HG03378 (cell line): ENCODE results near the gene OR1J2.
"Not testable (repeated sequence)": the region's sequence is repeated elsewhere in the genome, so short reads cannot be mapped to it uniquely, and the experiment has no call there.

Experiments
- ATAC-seq: cut with Tn5 transposase; IDR thresholded peaks from one replicate; pipeline ENCODE4 v1.9.1; 2021; ENCODE audit warnings: mild to moderate bottlenecking, moderate library complexity; ENCODE audit not compliant: unreplicated experiment

The OR1J2 gene, protein sequence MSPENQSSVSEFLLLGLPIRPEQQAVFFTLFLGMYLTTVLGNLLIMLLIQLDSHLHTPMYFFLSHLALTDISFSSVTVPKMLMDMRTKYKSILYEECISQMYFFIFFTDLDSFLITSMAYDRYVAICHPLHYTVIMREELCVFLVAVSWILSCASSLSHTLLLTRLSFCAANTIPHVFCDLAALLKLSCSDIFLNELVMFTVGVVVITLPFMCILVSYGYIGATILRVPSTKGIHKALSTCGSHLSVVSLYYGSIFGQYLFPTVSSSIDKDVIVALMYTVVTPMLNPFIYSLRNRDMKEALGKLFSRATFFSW

GRCh38 chr9:122510502-122510901 is at the start of gene OR1J2:
TSS of gene OR1J2 (plus strand) at chr9:122510802. CDS start at chr9:122510802, 0 bp downstream.
- no peak for ATAC-seq

GRCh38 chr9:122463828-122464632 is 46.6 kb upstream of the OR1J2 start:
- peak; percentile 67 for ATAC-seq

DNA sequence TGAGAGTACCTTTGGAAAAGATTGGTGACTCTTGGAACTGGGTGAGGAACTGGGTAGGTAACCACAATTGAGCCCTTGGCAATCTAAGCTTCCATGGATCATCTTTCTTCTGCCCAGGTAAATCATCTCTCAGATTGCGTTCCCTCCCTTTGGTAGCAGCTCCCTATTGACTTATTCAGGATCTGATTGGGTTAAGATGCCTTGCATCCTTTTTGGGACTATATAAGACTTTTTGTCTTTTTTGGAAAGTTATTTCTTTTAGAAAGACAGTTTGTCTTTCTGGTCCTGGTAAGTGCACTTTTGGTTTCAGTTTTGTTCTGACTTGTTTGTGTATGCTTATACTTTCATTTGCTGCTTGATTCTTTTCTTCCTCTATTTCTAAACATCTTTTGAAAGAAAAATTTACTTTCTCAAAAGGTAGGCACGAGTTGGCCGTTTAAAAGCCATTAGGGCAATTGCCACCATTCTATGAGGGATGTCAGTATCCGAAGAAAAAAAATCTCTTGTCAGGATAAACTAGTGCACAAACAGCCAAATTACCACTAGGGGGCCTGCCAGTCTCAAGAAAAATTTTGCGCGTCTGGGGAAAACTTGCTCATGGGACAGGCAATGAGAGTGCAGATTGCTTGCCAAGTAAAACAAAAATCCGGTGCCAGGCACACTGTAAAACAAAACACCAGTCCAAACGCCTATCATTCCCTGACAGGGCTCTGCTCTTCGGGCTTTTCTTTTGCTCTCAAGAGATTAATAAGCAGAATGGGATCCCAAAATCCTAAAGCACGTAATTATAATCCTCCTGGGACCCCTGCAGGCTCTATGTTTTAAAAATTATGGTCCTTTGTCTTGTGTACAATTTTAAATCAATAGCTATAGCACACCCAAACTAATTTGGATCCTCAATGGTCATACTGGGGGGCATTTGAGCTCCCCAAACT is 45.7 kb upstream of the OR1J2 start:
- ATAC-seq, result peak; percentile 82

DNA sequence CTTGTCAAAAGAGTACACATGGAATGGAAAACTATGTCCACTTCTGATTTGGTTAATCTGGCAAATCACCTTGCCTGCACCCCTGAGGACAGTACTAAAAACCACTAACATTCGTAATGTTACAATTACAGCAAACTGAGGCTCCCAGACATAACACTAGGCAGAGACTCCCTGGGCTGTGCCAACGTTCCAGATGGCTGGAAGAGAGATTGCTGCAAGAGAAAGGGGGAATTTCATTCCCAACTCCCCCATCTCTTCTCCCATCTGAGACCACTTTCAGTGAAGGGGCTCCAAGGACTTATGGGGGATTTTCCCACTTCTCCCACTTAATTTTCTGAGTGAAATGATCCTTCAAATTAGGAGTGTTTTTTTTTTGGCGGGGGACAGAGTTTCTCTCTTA is 44.1 kb upstream of the OR1J2 start:
- ATAC-seq, result no peak

DNA sequence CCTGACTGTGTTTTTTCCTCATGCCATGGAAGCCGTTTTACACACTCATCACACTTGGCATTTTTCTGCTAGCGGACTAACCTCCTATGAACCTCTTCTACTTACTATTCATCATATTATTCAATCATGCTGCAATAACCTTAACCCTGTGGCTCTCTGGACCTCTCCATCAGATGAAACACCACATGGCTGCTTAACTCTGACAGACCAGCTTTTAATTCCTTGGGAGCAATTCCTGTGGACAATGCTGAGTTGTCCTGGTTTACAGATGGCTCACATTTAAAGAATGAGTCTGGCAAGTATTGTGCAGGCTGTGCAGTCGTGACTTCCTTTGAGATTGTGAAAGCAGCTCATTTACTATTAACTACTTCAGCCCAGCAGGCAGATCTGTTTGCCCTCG is 41.9 kb upstream of the OR1J2 start:
- ATAC-seq, result no peak

DNA sequence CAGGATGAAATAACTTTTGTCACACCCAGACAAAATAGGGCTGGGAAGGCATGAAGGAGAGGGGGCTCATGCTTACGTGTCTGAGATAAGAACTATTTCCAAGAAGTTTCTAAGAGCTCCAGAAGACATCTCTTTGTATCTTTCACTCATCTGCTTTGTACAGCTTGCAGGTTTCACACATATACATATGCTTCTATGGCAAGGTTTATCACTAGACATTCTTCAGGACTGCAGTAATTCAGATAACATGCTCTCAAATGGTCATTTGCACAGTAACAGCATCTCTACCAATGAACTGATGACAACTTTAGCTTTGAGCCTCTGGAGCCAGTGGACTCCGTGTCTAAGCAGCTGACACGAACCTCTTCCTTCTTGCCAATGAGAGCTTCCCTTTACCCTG is 36.0 kb upstream of the OR1J2 start:
- ATAC-seq, result no peak

GRCh38 chr9:122475717-122476116 is 34.9 kb upstream of the OR1J2 start:
- ATAC-seq, result no peak

DNA sequence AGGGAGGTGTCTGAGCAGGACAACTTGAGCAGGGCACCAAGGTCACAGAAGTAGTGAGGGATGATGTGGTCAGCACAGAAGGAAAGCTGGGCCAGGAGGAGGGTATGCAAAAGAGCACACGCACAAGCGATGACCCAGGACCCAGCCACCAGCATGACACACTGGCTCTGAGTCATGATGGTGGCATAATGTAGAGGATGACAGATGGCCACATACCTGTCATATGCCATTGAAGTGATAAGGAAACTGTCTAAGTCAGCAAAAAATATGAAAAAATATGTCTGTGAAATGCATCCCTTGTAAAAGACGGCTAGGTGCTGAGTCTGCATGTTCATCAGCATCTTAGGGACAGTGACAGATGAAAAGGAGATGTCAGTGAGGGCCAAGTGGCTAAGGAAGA is 33.3 kb upstream of the OR1J2 start:
- no peak for ATAC-seq

GRCh38 chr9:122477826-122478225 is 32.8 kb upstream of the OR1J2 start, which contains the start of gene OR1J1:
TSS of gene OR1J1 (minus strand) at chr9:122477926. CDS start at chr9:122477926, 0 bp downstream.
- ATAC-seq, result no peak

DNA sequence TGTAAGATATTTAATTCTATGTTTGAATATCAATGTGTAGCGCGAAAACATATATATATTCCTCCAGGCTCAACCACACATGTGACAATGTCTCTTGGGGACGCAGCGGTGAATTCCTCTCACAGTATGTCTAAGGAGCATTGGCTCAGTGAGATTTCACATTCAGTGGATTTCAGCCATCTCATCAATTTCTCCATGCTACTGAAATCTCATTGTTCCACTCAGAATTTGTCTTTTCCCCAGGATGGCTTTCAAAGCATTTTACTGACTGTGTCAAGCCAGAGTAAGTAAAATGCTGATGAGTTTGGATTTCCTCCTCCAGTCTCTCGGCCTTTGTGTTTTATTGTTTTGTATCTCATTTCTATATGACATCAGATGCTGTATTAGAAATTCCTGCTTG is 31.5 kb upstream of the OR1J2 start:
- ATAC-seq, result no peak

DNA sequence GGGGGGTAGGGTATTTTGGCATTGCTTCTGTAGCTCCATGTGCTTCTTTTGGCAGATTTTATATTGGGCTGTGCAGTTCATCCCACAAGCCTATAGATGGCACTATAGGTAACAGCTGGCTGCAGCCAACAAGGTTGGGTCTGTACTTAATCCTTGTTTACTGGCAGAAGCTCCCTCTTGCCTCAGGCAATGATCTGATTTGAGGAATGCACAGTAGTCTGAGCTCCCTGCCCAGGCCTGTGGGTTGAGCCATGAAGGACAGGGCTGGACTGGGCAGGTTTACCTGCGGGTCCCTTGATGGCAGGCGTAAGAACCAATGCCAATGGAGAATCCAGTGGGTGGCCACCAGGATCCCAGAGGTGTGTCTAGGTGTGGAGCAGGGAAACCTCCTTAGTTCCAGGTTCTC is 11.7 kb upstream of the OR1J2 start:
- ATAC-seq, result no peak

GRCh38 chr9:122506964-122507363 is 3.6 kb upstream of the OR1J2 start:
- no peak for ATAC-seq

GRCh38 chr9:122518226-122518625 is 7.6 kb downstream of the OR1J2 start:
- no peak for ATAC-seq

- ATAC-seq, result no peak
Observed at GRCh38 chr9:122518841-122519240, 8.2 kb downstream of the OR1J2 start, which contains the start of gene OR1J4. TSS of gene OR1J4 (plus strand) at chr9:122519141. CDS start at chr9:122519141, 0 bp downstream.

DNA sequence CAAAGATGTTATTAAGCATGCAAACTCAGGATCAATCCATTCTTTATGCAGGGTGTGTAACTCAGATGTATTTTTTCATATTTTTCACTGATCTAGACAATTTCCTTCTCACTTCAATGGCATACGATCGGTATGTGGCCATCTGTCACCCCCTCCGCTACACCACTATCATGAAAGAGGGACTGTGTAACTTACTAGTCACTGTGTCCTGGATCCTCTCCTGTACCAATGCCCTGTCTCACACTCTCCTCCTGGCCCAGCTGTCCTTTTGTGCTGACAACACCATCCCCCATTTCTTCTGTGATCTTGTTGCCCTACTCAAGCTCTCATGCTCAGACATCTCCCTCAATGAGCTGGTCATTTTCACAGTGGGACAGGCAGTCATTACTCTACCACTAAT is 8.8 kb downstream of the OR1J2 start:
- no peak for ATAC-seq

GRCh38 chr9:122526602-122527001 is 16.0 kb downstream of the OR1J2 start:
- ATAC-seq, result no peak

DNA sequence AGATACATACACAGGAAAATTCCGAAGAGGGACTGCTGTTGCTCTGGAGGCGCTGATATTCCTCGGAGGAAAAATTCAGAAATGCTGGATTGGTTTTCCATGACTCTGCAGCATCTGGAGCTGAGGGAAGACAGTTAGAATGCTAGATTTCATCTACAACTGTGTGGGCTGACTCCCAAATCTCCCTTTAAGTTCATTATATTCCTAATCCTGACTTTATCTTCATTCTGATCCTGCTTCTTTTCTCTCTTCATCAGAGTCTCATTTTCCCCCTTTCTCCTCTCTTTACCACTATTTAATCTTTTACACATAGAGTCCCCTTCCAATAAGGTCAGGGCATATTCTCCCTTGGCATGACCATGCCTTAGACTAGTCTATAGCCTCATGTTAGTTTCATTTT is 16.6 kb downstream of the OR1J2 start, which contains the start of gene OR1N1:
Gene OR1N1 (minus strand): TSS at position 101 of the 400 bp plus-strand sequence. CDS start 0 bp downstream, at position 101.
- no peak for ATAC-seq

DNA sequence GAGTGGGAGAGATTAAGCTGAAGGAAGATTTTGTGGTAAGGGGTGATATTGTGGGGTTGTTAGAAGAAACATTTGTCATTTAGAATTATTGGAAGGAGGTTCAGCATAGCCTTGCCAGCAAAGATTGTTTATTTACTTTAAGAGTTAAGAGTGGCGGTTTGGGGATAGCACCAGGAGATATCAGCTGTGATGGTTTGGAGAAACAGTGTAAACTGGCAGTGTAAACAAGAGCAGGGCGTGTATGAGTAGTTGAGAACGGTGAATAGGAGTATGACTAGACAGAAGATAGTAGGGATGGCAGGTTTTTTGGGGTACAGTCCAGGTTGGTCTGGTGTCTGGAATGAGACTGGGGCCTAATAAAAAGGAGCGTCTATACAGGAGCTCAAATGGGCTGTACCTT is 20.6 kb downstream of the OR1J2 start:
- not testable (repeated sequence) for ATAC-seq

DNA sequence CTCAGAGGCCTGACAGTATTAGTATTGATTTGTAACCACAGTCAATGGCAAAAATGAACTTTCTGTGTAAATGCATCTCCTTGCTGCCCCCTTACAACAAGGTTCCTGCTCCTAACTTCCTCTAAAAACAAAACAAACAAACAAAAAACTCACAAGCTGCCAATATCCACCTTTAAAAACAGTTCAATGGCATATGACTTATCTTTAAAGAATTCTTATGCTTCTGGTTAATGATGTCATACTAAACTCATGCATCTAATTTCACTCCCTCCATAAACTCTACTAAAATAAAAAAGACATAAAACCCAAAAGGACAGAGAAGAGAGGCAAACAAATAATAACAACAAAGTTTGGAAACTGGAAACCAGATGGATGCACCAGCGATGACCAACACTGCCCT is 25.5 kb downstream of the OR1J2 start:
- no peak for ATAC-seq

DNA sequence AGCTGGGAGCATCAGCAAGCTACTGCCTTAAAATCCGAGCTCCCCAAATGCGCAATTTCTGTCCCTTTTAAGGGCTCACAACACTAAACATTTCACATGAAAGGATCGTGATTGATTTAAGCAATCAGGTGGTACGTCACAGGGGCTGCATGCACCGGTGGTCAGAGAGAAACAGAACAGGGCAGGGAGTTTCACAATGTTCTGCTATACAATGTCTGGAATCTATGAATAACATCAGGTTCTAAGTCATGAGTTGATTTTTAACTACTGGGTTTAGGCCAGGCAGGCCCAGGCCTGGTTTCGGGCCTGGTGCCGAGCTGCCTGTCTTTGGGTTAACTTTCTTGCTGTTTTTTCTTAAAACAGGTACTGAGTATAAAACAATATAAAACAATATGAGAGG is 26.5 kb downstream of the OR1J2 start:
- not testable (repeated sequence) for ATAC-seq

GRCh38 chr9:122538757-122539156 is 28.2 kb downstream of the OR1J2 start:
- ATAC-seq, result no peak
